BE2C (cell line): Measurements from ENCODE around the gene ETV4.
"Not testable (repeated sequence)": the region's sequence is repeated elsewhere in the genome, so short reads cannot be mapped to it uniquely, and the experiment has no call there.

Experiments
- DNase-seq: peaks from one replicate; pipeline ENCODE4 v3.0.0-alpha.2; 2020
- H3K27me3 ChIP-seq: fragments of 250-450 bp; sonication (Bioruptor Pico); 2 replicates; pipeline ENCODE4 v1.5.1; 2020; ENCODE audit warnings: mild to moderate bottlenecking
- H3K36me3 ChIP-seq: fragments of 250-450 bp; sonication (Bioruptor Pico); 2 replicates; pipeline ENCODE4 v1.5.1; 2020; ENCODE audit warnings: mild to moderate bottlenecking
- H3K4me1 ChIP-seq: fragments of 250-450 bp; sonication (Bioruptor Pico); 2 replicates; pipeline ENCODE4 v1.5.1; 2020
- H3K4me3 ChIP-seq: 2 replicates; pipeline ENCODE4 v1.5.1; 2011; ENCODE audit warnings: low read depth, low read length
- H3K9me3 ChIP-seq: fragments of 250-450 bp; sonication (Bioruptor Pico); 2 replicates; pipeline ENCODE4 v1.5.1; 2020
- CTCF ChIP-seq: IDR thresholded peaks from 2 replicates; pipeline ENCODE4 v1.5.1; 2012; ENCODE audit warnings: mild to moderate bottlenecking, low read depth, low read length

ETV4 gene

DNA sequence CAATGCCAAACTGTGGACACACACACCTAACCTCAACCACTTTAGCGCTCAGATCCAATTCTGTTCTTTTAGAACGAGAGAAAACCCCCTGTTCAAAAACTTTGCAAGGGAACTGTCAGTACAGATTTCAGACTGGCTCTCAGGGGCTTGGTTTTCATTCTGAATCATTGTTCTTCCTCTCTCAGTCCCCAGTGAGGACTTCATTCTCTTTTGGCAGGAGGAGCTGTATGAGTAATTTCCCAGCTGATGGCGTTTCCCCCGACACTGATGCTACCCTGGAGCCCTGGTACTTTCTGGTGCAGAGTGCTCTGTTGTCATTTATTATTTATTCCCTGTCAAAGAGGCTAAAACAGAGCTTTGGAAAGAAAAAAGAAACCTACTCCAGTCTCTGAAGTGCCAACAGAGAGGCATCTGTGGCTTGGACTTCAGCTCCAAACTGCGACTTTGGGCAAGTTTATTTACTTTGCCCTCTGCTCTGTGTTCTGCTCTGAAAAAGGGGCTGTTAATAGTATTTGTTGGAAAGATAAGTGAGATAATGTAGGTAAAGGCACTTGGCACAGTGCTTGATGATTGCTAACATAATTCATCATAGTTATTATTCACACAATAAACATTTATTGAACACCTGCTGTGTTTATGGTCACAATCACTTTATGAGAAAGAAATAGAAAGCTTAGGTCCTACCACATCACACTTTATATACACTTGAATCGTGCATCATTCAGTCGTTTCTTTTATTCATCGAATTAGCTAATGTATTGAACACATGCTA, 28.3 kb downstream of the ETV4 start:
- Histone ChIP-seq H3K4me3 (no peak overlapping the region), H3K27me3 (no peaks in the 10 kb centered on the region), H3K36me3 (peaks cover 58% of the 10 kb centered on the region), H3K4me1 (no peaks in the 10 kb centered on the region), H3K9me3 (no peaks in the 10 kb centered on the region)
- TF ChIP-seq CTCF, result no peak
- DNase-seq, result no peak

DNA sequence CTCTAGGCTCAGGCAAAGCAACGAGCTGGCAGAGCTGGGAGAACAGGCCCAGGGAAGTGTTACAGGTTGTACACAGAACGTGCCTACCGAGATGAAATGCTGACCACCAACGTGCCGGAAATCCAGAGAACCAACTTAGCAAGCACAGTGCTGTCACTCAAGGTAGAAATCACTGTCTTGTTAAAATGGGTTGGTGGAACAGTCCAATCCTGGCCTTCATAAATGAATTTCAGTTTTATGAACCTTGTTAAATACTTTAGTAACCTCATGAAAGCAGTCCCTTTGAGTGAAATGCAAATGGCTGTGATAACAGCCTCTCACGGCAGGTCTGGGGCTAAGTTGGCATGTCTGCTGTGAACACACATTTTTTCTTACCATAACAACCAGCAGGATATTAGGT, 29.0 kb downstream of the ETV4 start:
- no peak for DNase-seq

GRCh38 chr17:43515656-43516055, 30.5 kb downstream of the ETV4 start:
- Histone ChIP-seq H3K4me3 (no peak overlapping the region), H3K27me3 (no peaks in the 10 kb centered on the region), H3K36me3 (peaks cover 51% of the 10 kb centered on the region), H3K4me1 (no peaks in the 10 kb centered on the region), H3K9me3 (no peaks in the 10 kb centered on the region)
- TF ChIP-seq CTCF, result no peak
- DNase-seq, result no peak

More for the DNA sequence above, 29.0 kb downstream of the ETV4 start:
- no peaks in the 10 kb centered on the region for H3K4me1 ChIP-seq
- H3K36me3 ChIP-seq, result peaks cover 60% of the 10 kb centered on the region
- no peak for TF ChIP-seq CTCF
- no peaks in the 10 kb centered on the region for H3K9me3 ChIP-seq
- H3K4me3 ChIP-seq, result no peak overlapping the region
- H3K27me3 ChIP-seq, result no peaks in the 10 kb centered on the region

DNA sequence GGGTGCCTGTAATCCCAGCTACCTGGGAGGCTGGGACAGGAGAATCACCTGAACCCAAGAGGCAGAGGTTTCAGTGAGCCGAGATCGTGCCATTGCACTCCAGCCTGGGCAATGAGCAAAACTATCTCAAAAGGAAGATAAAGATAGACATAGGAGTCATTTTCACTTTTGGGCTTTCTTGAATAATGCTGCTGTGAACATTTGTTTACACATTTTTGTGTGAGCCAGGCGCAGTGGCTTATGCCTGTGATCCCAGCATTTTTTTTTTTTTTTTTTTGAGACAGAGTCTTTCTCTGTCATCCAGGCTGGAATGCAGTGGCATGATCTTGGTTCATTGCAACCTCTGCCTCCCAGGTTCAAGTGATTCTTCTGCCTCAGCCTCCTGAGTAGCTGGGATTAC, 34.9 kb downstream of the ETV4 start:
- DNase-seq, H3K4me3 ChIP-seq, H3K9me3 ChIP-seq, H3K27me3 ChIP-seq, H3K4me1 ChIP-seq: not testable (repeated sequence)
- H3K36me3 ChIP-seq, result peaks cover 60% of the 10 kb centered on the region

DNA sequence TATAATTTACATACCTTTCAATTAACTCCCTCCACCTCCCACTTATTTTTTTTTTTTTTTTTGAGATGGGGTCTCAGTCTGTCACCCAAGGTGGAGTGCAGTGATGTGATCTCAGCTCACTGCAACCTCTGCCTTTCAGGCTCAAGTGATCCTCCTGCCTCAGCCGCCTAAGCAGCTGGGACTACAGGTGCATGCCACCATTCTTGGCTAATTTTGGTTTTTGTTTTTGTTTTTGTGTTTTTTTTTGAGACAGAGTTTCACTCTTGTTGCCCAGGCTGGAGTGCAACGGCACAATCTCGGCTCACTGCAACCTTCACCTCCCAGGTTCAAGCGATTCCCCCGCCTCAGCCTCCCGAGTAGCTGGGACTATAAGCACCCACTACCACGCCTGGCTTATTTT, 36.7 kb downstream of the ETV4 start:
- H3K4me1 ChIP-seq, H3K27me3 ChIP-seq, H3K9me3 ChIP-seq, DNase-seq, H3K4me3 ChIP-seq: not testable (repeated sequence)
- H3K36me3 ChIP-seq, result peaks cover 64% of the 10 kb centered on the region

DNA sequence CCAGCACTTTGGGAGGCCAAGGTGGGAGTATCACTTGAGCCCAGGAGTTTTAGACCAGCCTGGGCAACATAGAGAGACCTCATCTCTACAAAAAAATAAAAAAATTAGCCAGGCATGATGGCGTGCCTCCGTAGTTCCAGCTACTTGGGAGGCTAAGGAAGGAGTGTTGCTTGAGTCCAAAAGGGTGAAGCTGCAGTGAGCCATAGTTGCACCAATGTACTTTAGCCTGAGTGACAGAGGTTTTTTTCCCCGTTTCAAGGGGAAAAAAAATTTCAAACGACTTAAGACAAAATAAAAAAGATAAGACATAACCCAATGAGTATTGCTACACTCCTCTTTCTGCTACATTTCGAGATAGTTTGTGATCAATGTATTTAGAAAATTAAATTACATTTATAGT, 55.5 kb downstream of the ETV4 start:
- no peak for TF ChIP-seq CTCF
- Histone ChIP-seq H3K27me3 (no peaks in the 10 kb centered on the region), H3K4me1 (no peaks in the 10 kb centered on the region), H3K36me3 (peaks cover 48% of the 10 kb centered on the region), H3K9me3 (no peaks in the 10 kb centered on the region), H3K4me3 (no peak overlapping the region)
- DNase-seq, result no peak

DNA sequence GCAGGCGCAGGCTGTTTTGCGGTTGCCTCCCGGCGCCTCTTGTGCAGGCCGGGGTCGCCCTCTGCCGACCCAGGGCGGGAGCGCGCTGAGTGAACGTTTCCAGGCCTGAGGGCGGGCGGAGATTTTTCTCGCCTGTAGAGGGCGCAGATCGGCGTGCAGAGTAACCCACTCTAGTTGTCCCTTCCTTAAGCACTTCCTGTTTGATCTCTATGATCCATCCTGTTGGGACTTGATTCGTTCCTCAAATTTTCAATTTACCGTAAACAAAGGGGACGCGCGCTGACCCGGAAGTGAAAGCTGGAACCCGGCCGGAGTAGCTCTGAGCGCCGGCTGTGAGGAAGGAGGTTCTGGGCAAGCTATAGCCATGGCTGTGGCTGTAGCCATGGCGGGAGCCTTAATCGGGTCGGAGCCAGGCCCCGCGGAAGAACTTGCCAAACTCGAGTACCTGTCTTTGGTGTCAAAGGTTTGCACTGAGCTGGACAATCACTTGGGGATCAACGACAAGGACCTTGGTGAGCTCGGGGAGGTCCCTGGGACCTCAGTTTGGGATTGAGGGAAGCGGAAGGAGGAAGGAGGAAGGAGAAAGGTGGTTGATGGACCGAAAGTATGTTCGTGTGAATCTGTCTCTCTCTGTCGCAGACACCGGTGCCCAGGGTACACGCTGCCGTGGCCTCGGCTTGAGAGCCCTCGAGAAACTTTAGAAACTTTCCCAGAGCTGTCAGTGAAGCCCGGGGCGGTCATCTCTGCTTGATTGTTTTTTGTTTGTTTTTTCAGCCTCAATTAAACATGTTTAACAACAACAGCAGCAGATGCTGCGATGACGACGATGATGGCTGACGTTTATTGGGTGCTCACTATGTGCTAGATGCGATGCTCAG, 62.2 kb downstream of the ETV4 start, which contains the start of gene DHX8:
TSS of gene DHX8 (plus strand) at position 302 of the 878 bp plus-strand sequence. CDS start at position 365, 63 bp downstream.
- no peaks in the 10 kb centered on the region for H3K9me3 ChIP-seq
- H3K4me3 ChIP-seq, result peak within 1 kb of the TSS; percentile 93
- DNase-seq, result peak; percentile 96
- H3K36me3 ChIP-seq, result no peaks in the 10 kb centered on the region
- no peaks in the 10 kb centered on the region for H3K27me3 ChIP-seq
- TF ChIP-seq CTCF, result peak; percentile 100
- H3K4me1 ChIP-seq, result 0 out of 2 replicates have a peak, but pooled peaks cover 3% of the 10 kb centered on the region
